Endothelial cell of umbilical vein (primary cell): ENCODE results near the gene NR5A1. TPM values are rescaled to one million over a fixed set of nuclear protein-coding genes. Genes with fewer than 3 reads are reported as not detected.

Source experiments
- BruUV-seq: library from RNA; stranded (reverse); fragments of 400-500 nt; replicated peaks from 2 replicates; lab custom pipeline; 2021; lab: Mats Ljungman, UMichigan
- CTCF ChIA-PET: fragments of 300-600, 350-600 bp; sonication (Branson Sonifier 250); formaldehyde crosslinking; loops from one replicate; lab custom pipeline; 2021; ENCODE audit warnings: antibody characterized with exemption, inconsistent platforms; lab: Charles Lee
- POLR2A ChIA-PET: fragments of 300-600, 350-600 bp; sonication (Branson Sonifier 250); formaldehyde crosslinking; loops from one replicate; lab custom pipeline; 2021; ENCODE audit warnings: antibody characterized with exemption, inconsistent platforms; lab: Charles Lee
- DNase-seq: peaks from one replicate; pipeline ENCODE4 v3.0.0-alpha.2; 2011; ENCODE audit warnings: low read depth, low spot score
- FAIRE-seq: peaks from 2 replicates; lab custom pipeline; 2011; peaks lifted over from hg19 to GRCh38; lab: Jason Lieb, UNC
- H2AFZ ChIP-seq: 2 replicates; pipeline ENCODE4 v1.6.0; 2012; ENCODE audit warnings: low read depth, low read length, control low read depth, inconsistent platforms
- H3K27ac ChIP-seq: 2 replicates; pipeline ENCODE4 v1.5.1; 2011; ENCODE audit warnings: low read depth, mild to moderate bottlenecking, control low read depth, low read length, moderate library complexity; ENCODE audit not compliant: insufficient read depth
- H3K27me3 ChIP-seq, 2 experiments: 2 replicates each; pipeline versions ENCODE4 v1.6.0 to v1.6.1; 2011; ENCODE audit warnings: low read length in 2 of 2, mixed read lengths in 1 of 2; ENCODE audit not compliant: control insufficient read depth in 2 of 2, insufficient read depth in 2 of 2
- H3K36me3 ChIP-seq, 2 experiments: 2 replicates in 1 of 2; 3 replicates in 1 of 2; pipeline ENCODE4 v1.5.1; 2011; ENCODE audit warnings: low read length in 2 of 2, mild to moderate bottlenecking in 1 of 2, moderate library complexity in 1 of 2; ENCODE audit not compliant: control insufficient read depth in 2 of 2, insufficient read depth in 2 of 2; ENCODE audit errors: extremely low read depth in 1 of 2
- H3K4me1 ChIP-seq: 3 replicates; pipeline ENCODE4 v1.5.1; 2011; ENCODE audit warnings: mild to moderate bottlenecking, low read length; ENCODE audit not compliant: control insufficient read depth, insufficient read depth; ENCODE audit errors: extremely low read depth
- H3K4me2 ChIP-seq: 2 replicates; pipeline ENCODE4 v1.6.1; 2011; ENCODE audit warnings: low read length, control low read depth, mixed read lengths; ENCODE audit not compliant: insufficient read depth
- H3K4me3 ChIP-seq, 3 experiments: fragments of 200-600 bp in 1 of 3; sonication (generic), shearing (Covaris generic) in 1 of 3; replicated peaks in 1 of 3; 2 replicates each; pipeline ENCODE4 v1.5.1; 2011 to 2016; ENCODE audit warnings: control low read depth in 3 of 3, low read length in 3 of 3, mild to moderate bottlenecking in 2 of 3, inconsistent platforms in 1 of 3, low read depth in 1 of 3, moderate library complexity in 1 of 3; ENCODE audit not compliant: insufficient read depth in 1 of 3
- H3K79me2 ChIP-seq: 2 replicates; pipeline ENCODE4 v1.6.0; 2012; ENCODE audit warnings: low read length, inconsistent platforms; ENCODE audit not compliant: control insufficient read depth, insufficient read depth
- H3K9ac ChIP-seq: replicated peaks from 2 replicates; pipeline ENCODE3; 2011; ENCODE audit warnings: low read length, control low read depth; ENCODE audit not compliant: insufficient read depth; ENCODE audit errors: extremely low read depth
- H3K9me1 ChIP-seq: replicated peaks from 3 replicates; pipeline ENCODE4 v1.6.0; 2011; ENCODE audit warnings: mild to moderate bottlenecking, low read length; ENCODE audit not compliant: control insufficient read depth, insufficient read depth; ENCODE audit errors: extremely low read depth
- H3K9me3 ChIP-seq: replicated peaks from 2 replicates; pipeline ENCODE4 v1.5.1; 2012; ENCODE audit warnings: low read length, inconsistent platforms; ENCODE audit not compliant: control insufficient read depth, insufficient read depth
- H4K20me1 ChIP-seq: replicated peaks from 2 replicates; pipeline ENCODE3; 2011; ENCODE audit warnings: mild to moderate bottlenecking, low read length; ENCODE audit not compliant: control insufficient read depth, insufficient read depth; ENCODE audit errors: extremely low read depth
- CTCF ChIP-seq, 2 donors: IDR thresholded peaks; 1 replicate in 1 of 2; 2 replicates in 1 of 2; pipeline ENCODE4 v1.5.1; 2011; ENCODE audit warnings: low read length in 2 of 2, mild to moderate bottlenecking in 2 of 2, moderate library complexity in 2 of 2, control low read depth in 1 of 2, inconsistent platforms in 1 of 2, low read depth in 1 of 2; ENCODE audit not compliant: insufficient read depth in 1 of 2; ENCODE audit errors: extremely low read depth in 1 of 2
- EZH2 ChIP-seq: IDR thresholded peaks from 2 replicates; pipeline ENCODE4 v1.6.1; 2012; ENCODE audit warnings: borderline replicate concordance, low read depth, mild to moderate bottlenecking, moderate library complexity, low read length, inconsistent platforms; ENCODE audit not compliant: severe bottlenecking
- FOS ChIP-seq: IDR thresholded peaks from 2 replicates; pipeline ENCODE4 v1.6.1; 2011; ENCODE audit warnings: mild to moderate bottlenecking, low read length, moderate library complexity, borderline replicate concordance; ENCODE audit not compliant: insufficient read depth
- GATA2 ChIP-seq: IDR thresholded peaks from 2 replicates; pipeline ENCODE4 v1.7.0; 2011; ENCODE audit warnings: low read depth, mild to moderate bottlenecking, moderate library complexity, mixed read lengths, low read length; ENCODE audit not compliant: insufficient read length, insufficient read depth
- JUN ChIP-seq: IDR thresholded peaks from 2 replicates; pipeline ENCODE4 v1.6.1; 2011; ENCODE audit warnings: borderline replicate concordance, low read depth; ENCODE audit not compliant: insufficient read length, insufficient read depth
- MYC ChIP-seq: IDR thresholded peaks from one replicate; pipeline ENCODE4 v1.6.1; 2011; ENCODE audit warnings: mild to moderate bottlenecking, low read depth, low read length
- POLR2A ChIP-seq: IDR thresholded peaks from 2 replicates; pipeline ENCODE4 v1.6.1; 2012; ENCODE audit warnings: low read depth, mild to moderate bottlenecking, control low read depth, low read length
- POLR2AphosphoS5 ChIP-seq: IDR thresholded peaks from 2 replicates; pipeline ENCODE4 v1.6.1; 2012; ENCODE audit warnings: low read depth, mild to moderate bottlenecking, control low read depth, low read length, moderate library complexity; ENCODE audit not compliant: insufficient read depth
- dilution Hi-C: fragments of 300-500 bp; cut with MboI; formaldehyde crosslinking; loops from one replicate; pipeline ENCODE4 v1.15.0; 2019; ENCODE audit warnings: low sequenced_read_pairs; ENCODE audit not compliant: extremely low pct_ligation_motif_present
- intact Hi-C: fragments of 100-400 bp; cut with micrococcal nuclease; formaldehyde crosslinking; loops from one replicate; pipeline ENCODE4 v1.10.0; 2022
- polyA plus RNA-seq, 4 experiments: library from polyadenylated mRNA; depleted of rRNA in 3 of 4; stranded (reverse) in 3 of 4; unstranded in 1 of 4; fragments of >200 nt; gene quantifications; 2 replicates each; pipeline versions ENCODE4 v1.2.1 to v1.2.3, GENCODE V29; 2011 to 2012; ENCODE audit warnings: missing spikeins in 1 of 4
- total RNA-seq: library from RNA; stranded (reverse); gene quantifications from 2 replicates; pipeline ENCODE4 v1.2.3, GENCODE V29; 2021
- TF ChIP-seq, protein P1 (sequence below): IDR thresholded peaks from 2 replicates; pipeline ENCODE4 v1.6.1; 2011; ENCODE audit not compliant: insufficient read depth, insufficient read length

NR5A1 gene
- total and polyA plus RNA-seq, 2 donors (not counting 3 experiments of a cell fraction or from before 2014, with no cell fraction given) = not detected

- intact Hi-C loops (no loop called here), dilution Hi-C loops (no loop called here)
- no peak overlapping the region for H2AFZ ChIP-seq
- H3K9me1 ChIP-seq = no peaks in the 10 kb centered on the region
- no peaks in the 10 kb centered on the region for H3K79me2 ChIP-seq
- no peaks in the 10 kb centered on the region for H3K9me3 ChIP-seq
- no peak for DNase-seq
- no peaks in the 10 kb centered on the region for H4K20me1 ChIP-seq
- TF ChIP-seq CTCF (IDR thresholded peaks at IDR 0.05; ENCODE audit: extremely low read depth in 1 of 2, insufficient read depth in 1 of 2, low read depth in 1 of 2, low read length in 2 of 2) (no peak), MYC (no peak), GATA2 (no peak), POLR2A (no peak), EZH2 (no peak), JUN (no peak), FOS (no peak), POLR2AphosphoS5 (no peak)
- TF ChIP-seq, protein P1, sequence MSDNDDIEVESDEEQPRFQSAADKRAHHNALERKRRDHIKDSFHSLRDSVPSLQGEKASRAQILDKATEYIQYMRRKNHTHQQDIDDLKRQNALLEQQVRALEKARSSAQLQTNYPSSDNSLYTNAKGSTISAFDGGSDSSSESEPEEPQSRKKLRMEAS = no peak
- no peak overlapping the region for H3K4me3 ChIP-seq
- no peaks in the 10 kb centered on the region for H3K4me1 ChIP-seq
- ChIA-PET POLR2A (no interaction called here), CTCF (interaction anchor here (1.2 to 2.7 kb wide), 2 partner anchors 10 to 15 kb away, joined by 3 to 8 read pairs; no protein-coding TSS in a partner anchor)
- BruUV-seq = no TSS peak
- H3K27ac ChIP-seq = no peak overlapping the region
- no peak for FAIRE-seq
- no peaks in the 10 kb centered on the region for H3K36me3 ChIP-seq
- peaks cover 21 to 25% of the 10 kb centered on the region in 2 experiments for H3K27me3 ChIP-seq
- no peak overlapping the region for H3K9ac ChIP-seq
- no peak overlapping the region for H3K4me2 ChIP-seq
Measured at GRCh38 chr9:124498499-124499146, 8.6 kb downstream of the NR5A1 start.
